ENCODE measurements around the gene USH2A. TPM values are rescaled to one million over a fixed set of nuclear protein-coding genes. Genes with fewer than 3 reads are reported as not detected.

The USH2A gene
- total RNA-seq, 1 donor = under 0.01 TPM

GRCh38 chr1:215900684-215901083 lies 522.6 kb downstream of the USH2A start:
- H3K4me3 ChIP-seq (ENCODE audit: low read depth, low read length) = no peak overlapping the region
- no peak for DNase-seq (ENCODE audit: low read depth)
- no peak for TF ChIP-seq CTCF (IDR thresholded peaks at IDR 0.05; ENCODE audit: insufficient read depth, low read depth, low read length)

GRCh38 chr1:215899901-215900300 lies 523.3 kb downstream of the USH2A start:
- DNase-seq (ENCODE audit: low read depth) = no peak
- TF ChIP-seq CTCF (IDR thresholded peaks at IDR 0.05; ENCODE audit: insufficient read depth, low read depth, low read length) = no peak
- no peak overlapping the region for H3K4me3 ChIP-seq (ENCODE audit: low read depth, low read length)

- DNase-seq (ENCODE audit: low read depth) = no peak
- TF ChIP-seq CTCF (IDR thresholded peaks at IDR 0.05; ENCODE audit: insufficient read depth, low read depth, low read length) = no peak
- H3K4me3 ChIP-seq (ENCODE audit: low read depth, low read length) = no peak overlapping the region
Observed at GRCh38 chr1:215895893-215896292, 527.4 kb downstream of the USH2A start.

GRCh38 chr1:215895276-215895675 lies 528.0 kb downstream of the USH2A start:
- DNase-seq (ENCODE audit: low read depth) = no peak
- no peak for TF ChIP-seq CTCF (IDR thresholded peaks at IDR 0.05; ENCODE audit: insufficient read depth, low read depth, low read length)
- no peak overlapping the region for H3K4me3 ChIP-seq (ENCODE audit: low read depth, low read length)

GRCh38 chr1:215894617-215895016 lies 528.6 kb downstream of the USH2A start:
- DNase-seq (ENCODE audit: low read depth) = no peak
- no peak overlapping the region for H3K4me3 ChIP-seq (ENCODE audit: low read depth, low read length)
- TF ChIP-seq CTCF (IDR thresholded peaks at IDR 0.05; ENCODE audit: insufficient read depth, low read depth, low read length) = no peak

- DNase-seq (ENCODE audit: low read depth) = no peak
- no peak for TF ChIP-seq CTCF (IDR thresholded peaks at IDR 0.05; ENCODE audit: insufficient read depth, low read depth, low read length)
- no peak overlapping the region for H3K4me3 ChIP-seq (ENCODE audit: low read depth, low read length)
Observed at GRCh38 chr1:215891266-215892057, 531.8 kb downstream of the USH2A start.

- no peak for DNase-seq (ENCODE audit: low read depth)
- TF ChIP-seq CTCF (IDR thresholded peaks at IDR 0.05; ENCODE audit: insufficient read depth, low read depth, low read length) = no peak
- H3K4me3 ChIP-seq (ENCODE audit: low read depth, low read length) = no peak overlapping the region
Observed at GRCh38 chr1:215890438-215890837, 532.8 kb downstream of the USH2A start.
